Measurements from ENCODE around the gene GGA1. TPM values are rescaled to one million over a fixed set of nuclear protein-coding genes. Genes with fewer than 3 reads are reported as not detected.

Gene GGA1
- total and polyA plus RNA-seq, 2 donors from 2014 or later = 37.5 to 61.2 TPM

- Histone ChIP-seq H3K36me3 (ENCODE audit: control insufficient read depth in 2 of 3, insufficient read depth in 3 of 3, low read length in 3 of 3) (peaks cover 0 to 25% (median 2%) of the 10 kb centered on the region in 3 donors), H3K27me3 (ENCODE audit: control insufficient read depth, insufficient read depth, low read length) (no peaks in the 10 kb centered on the region), H3K27ac (ENCODE audit: low read depth in 2 of 2, low read length in 2 of 2) (peak overlapping the region in 1 of 2 donors; percentile 53), H3K9me3 (ENCODE audit: control insufficient read depth in 2 of 3, insufficient read depth in 1 of 3, low read length in 3 of 3) (no peaks in the 10 kb centered on the region), H3K4me3 (ENCODE audit: low read length in 3 of 3) (no peak overlapping the region), H3K4me1 (ENCODE audit: control insufficient read depth in 2 of 3, insufficient read depth in 2 of 3, low read depth in 1 of 3, low read length in 3 of 3) (peaks cover 9 to 72% (median 37%) of the 10 kb centered on the region in 3 donors), H3K9ac (ENCODE audit: low read length in 3 of 3) (no peak overlapping the region)
- DNase-seq (no peak), FAIRE-seq (no peak)
- intact Hi-C loops (cut with DNase I) = no loop called here
- TF ChIP-seq, protein P1, sequence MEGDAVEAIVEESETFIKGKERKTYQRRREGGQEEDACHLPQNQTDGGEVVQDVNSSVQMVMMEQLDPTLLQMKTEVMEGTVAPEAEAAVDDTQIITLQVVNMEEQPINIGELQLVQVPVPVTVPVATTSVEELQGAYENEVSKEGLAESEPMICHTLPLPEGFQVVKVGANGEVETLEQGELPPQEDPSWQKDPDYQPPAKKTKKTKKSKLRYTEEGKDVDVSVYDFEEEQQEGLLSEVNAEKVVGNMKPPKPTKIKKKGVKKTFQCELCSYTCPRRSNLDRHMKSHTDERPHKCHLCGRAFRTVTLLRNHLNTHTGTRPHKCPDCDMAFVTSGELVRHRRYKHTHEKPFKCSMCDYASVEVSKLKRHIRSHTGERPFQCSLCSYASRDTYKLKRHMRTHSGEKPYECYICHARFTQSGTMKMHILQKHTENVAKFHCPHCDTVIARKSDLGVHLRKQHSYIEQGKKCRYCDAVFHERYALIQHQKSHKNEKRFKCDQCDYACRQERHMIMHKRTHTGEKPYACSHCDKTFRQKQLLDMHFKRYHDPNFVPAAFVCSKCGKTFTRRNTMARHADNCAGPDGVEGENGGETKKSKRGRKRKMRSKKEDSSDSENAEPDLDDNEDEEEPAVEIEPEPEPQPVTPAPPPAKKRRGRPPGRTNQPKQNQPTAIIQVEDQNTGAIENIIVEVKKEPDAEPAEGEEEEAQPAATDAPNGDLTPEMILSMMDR (IDR thresholded peaks at IDR 0.05; ENCODE audit: borderline replicate concordance, extremely low read depth, insufficient read depth) = no peak
Observed at GRCh38 chr22:37565830-37566229, 42.8 kb upstream of the GGA1 start.

- no peaks in the 10 kb centered on the region for H3K27me3 ChIP-seq (ENCODE audit: control insufficient read depth, insufficient read depth, low read length)
- intact Hi-C loops (cut with DNase I) = no loop called here
- peaks cover 9 to 72% (median 37%) of the 10 kb centered on the region in 3 donors for H3K4me1 ChIP-seq (ENCODE audit: control insufficient read depth in 2 of 3, insufficient read depth in 2 of 3, low read depth in 1 of 3, low read length in 3 of 3)
- TF ChIP-seq, protein P1 (IDR thresholded peaks at IDR 0.05; ENCODE audit: borderline replicate concordance, extremely low read depth, insufficient read depth) = no peak
- peak overlapping the region in 1 of 3 donors; percentile 53 for H3K9ac ChIP-seq (ENCODE audit: low read length in 3 of 3)
- H3K27ac ChIP-seq (ENCODE audit: low read depth in 2 of 2, low read length in 2 of 2) = peak overlapping the region; percentile 53 to 74
- peaks cover 0 to 25% (median 2%) of the 10 kb centered on the region in 3 donors for H3K36me3 ChIP-seq (ENCODE audit: control insufficient read depth in 2 of 3, insufficient read depth in 3 of 3, low read length in 3 of 3)
- H3K4me3 ChIP-seq (ENCODE audit: low read length in 3 of 3) = no peak overlapping the region
- DNase-seq = peak in 1 of 5 donors; percentile 79
- no peaks in the 10 kb centered on the region for H3K9me3 ChIP-seq (ENCODE audit: control insufficient read depth in 2 of 3, insufficient read depth in 1 of 3, low read length in 3 of 3)
- FAIRE-seq = no peak
Observed at GRCh38 chr22:37566329-37566837, 42.3 kb upstream of the GGA1 start.

DNA sequence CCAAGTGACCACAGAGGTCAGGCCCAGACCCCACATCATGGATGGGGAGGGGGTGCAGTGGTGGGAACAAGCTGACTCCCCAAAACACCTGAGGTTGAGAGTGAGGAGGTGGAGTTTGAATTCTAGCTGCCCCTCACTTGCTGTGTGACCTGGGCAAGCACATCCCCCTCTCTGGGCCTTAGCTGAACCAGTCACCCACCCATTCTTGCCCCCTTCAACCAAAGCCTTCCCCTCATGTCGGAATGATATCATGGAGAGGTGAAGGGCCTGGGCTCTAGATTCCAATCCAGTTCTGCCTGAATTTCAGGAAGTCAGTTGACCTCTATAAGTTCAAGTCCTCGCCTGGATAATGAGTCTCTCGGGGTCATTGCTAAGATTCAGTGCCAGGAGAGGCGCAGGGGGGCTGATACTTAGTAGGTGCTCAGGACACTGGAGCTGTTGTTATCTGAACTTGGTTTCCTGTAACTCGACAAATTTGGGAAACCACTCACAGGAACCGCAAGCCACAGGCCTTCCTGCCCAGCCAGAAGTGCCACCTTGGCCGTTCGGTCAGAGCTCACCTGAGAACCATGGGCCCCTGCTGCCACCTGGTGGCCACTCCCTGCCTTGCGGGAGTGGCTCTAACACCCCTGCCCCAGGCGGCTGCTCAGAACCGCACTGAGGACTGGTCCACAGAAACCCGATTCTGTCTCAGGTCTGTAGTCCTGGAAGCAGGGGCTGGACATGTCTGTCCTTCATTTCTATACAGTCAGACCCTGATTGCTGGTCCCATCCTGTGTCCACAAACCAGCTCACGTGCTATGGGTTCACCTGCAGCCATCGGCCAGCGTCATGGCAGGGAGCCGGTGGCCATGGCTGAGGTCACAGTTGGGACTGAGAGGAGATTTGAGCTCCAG lies 41.5 kb upstream of the GGA1 start:
- Histone ChIP-seq H3K9me3 (ENCODE audit: control insufficient read depth in 2 of 3, insufficient read depth in 1 of 3, low read length in 3 of 3) (no peaks in the 10 kb centered on the region), H3K27ac (ENCODE audit: low read depth in 2 of 2, low read length in 2 of 2) (peak overlapping the region; percentile 11 to 74), H3K36me3 (ENCODE audit: control insufficient read depth in 2 of 3, insufficient read depth in 3 of 3, low read length in 3 of 3) (peaks cover 0 to 25% (median 2%) of the 10 kb centered on the region in 3 donors), H3K27me3 (ENCODE audit: control insufficient read depth, insufficient read depth, low read length) (no peaks in the 10 kb centered on the region), H3K4me1 (ENCODE audit: control insufficient read depth in 2 of 3, insufficient read depth in 2 of 3, low read depth in 1 of 3, low read length in 3 of 3) (peaks cover 9 to 69% (median 32%) of the 10 kb centered on the region in 3 donors), H3K9ac (ENCODE audit: low read length in 3 of 3) (peak overlapping the region in 2 of 3 donors; percentile 39 to 53), H3K4me3 (ENCODE audit: low read length in 3 of 3) (no peak overlapping the region)
- TF ChIP-seq, protein P1 (IDR thresholded peaks at IDR 0.05; ENCODE audit: borderline replicate concordance, extremely low read depth, insufficient read depth) = peak; percentile 97
- DNase-seq (peak; percentile 83 to 94 (median 87)), FAIRE-seq (no peak)
- intact Hi-C loops (cut with DNase I) = no loop called here

Data from kidney (tissue), 14 donors.